Measurements from ENCODE around the gene C9orf152. TPM values are rescaled to one million over a fixed set of nuclear protein-coding genes. Genes with fewer than 3 reads are reported as not detected.
"Not testable (repeated sequence)": the region's sequence is repeated elsewhere in the genome, so short reads cannot be mapped to it uniquely, and the experiment has no call there.

C9orf152 gene
- total RNA-seq, 3 donors from 2014 or later (not counting 1 experiment from before 2014, with no cell fraction given), result not detected

- WGBS (ENCODE audit: insufficient coverage), result 96% methylated on average over 10 of the region's 12 CpGs
- H3K27me3 Mint-ChIP-seq (ENCODE audit: low read depth in 2 of 2), result peaks cover 0 to 6% of the 10 kb centered on the region in 2 donors
- no peaks in the 10 kb centered on the region for H3K27me3 ChIP-seq (ENCODE audit: control insufficient read depth, insufficient read depth, low read length)
Measured at GRCh38 chr9:110198357-110198756, 9.6 kb downstream of the C9orf152 start.

DNA sequence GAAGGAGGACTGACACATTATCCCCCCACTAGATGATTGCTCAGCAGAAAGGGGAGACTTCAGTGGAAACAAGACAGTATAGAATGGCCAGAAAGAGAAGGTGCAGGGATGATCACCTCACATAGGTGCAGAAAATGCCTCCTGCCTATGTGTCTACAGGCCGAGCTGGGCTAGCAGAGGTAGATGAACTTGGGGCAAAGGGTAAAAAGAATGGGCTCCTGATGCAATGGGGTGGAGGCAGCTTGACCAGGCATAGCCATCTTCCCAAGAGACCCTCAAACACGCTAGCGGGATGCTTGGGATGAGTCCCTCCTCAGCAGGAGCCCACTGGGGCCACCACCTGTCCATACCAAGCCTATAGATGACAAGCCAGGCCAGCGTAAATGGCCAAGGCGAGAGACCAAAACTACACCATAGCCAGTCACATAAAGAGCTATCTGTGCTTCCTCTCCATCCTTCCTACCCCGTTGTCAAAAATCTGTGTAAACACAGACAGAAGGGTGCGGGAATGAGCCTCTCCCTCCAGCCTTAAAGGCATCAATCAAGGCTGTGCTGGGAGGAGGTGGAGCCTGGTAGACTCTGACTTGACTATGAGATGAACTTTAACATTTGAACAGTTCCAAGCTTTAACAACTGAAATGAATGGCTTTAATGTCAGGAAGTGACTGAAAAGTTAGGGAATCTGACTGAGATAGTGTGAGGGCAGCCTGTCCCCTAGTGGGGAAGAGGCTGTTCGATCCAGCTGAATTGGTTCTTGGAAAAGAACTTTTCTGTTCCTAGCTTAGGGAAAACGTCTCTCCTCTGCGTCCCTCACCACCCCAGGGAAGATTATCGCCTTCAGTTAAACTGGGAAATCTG, 10.4 kb downstream of the C9orf152 start:
- no peaks in the 10 kb centered on the region for H3K36me3 ChIP-seq (ENCODE audit: control insufficient read depth, insufficient read depth, low read length)
- Mint-ChIP-seq H3K4me1 (peaks cover 0 to 5% of the 10 kb centered on the region in 2 donors), H3K36me3 (no peaks in the 10 kb centered on the region), H3K4me3 (no peak overlapping the region), H3K9me3 (no peaks in the 10 kb centered on the region), H3K27me3 (ENCODE audit: low read depth in 2 of 2) (peaks cover 0 to 12% of the 10 kb centered on the region in 2 donors), H3K27ac (no peak overlapping the region)
- ATAC-seq (no peak), DNase-seq (no peak)
- H3K9me3 ChIP-seq (ENCODE audit: control insufficient read depth, insufficient read depth, low read length), result no peaks in the 10 kb centered on the region
- no peak overlapping the region for H3K27ac ChIP-seq (ENCODE audit: low read length)
- WGBS (ENCODE audit: insufficient coverage), result 91% methylated on average over 11 of the region's 11 CpGs
- H3K4me1 ChIP-seq (ENCODE audit: control insufficient read depth, insufficient read depth, low read length), result no peaks in the 10 kb centered on the region
- TF ChIP-seq, protein P1, sequence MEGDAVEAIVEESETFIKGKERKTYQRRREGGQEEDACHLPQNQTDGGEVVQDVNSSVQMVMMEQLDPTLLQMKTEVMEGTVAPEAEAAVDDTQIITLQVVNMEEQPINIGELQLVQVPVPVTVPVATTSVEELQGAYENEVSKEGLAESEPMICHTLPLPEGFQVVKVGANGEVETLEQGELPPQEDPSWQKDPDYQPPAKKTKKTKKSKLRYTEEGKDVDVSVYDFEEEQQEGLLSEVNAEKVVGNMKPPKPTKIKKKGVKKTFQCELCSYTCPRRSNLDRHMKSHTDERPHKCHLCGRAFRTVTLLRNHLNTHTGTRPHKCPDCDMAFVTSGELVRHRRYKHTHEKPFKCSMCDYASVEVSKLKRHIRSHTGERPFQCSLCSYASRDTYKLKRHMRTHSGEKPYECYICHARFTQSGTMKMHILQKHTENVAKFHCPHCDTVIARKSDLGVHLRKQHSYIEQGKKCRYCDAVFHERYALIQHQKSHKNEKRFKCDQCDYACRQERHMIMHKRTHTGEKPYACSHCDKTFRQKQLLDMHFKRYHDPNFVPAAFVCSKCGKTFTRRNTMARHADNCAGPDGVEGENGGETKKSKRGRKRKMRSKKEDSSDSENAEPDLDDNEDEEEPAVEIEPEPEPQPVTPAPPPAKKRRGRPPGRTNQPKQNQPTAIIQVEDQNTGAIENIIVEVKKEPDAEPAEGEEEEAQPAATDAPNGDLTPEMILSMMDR (IDR thresholded peaks at IDR 0.05), result no peak
- no peak overlapping the region for H3K4me3 ChIP-seq (ENCODE audit: low read length)
- intact Hi-C loops (cut with micrococcal nuclease), result no loop called here
- H3K27me3 ChIP-seq (ENCODE audit: control insufficient read depth, insufficient read depth, low read length), result no peaks in the 10 kb centered on the region

More at GRCh38 chr9:110198357-110198756, 9.6 kb downstream of the C9orf152 start:
- Mint-ChIP-seq H3K4me3 (no peak overlapping the region), H3K9me3 (no peaks in the 10 kb centered on the region), H3K27ac (no peak overlapping the region), H3K36me3 (no peaks in the 10 kb centered on the region), H3K4me1 (no peaks in the 10 kb centered on the region)
- TF ChIP-seq, protein P1 (IDR thresholded peaks at IDR 0.05), result no peak
- DNase-seq (no peak), ATAC-seq (no peak)
- H3K4me3 ChIP-seq (ENCODE audit: low read length), result no peak overlapping the region
- intact Hi-C loops (cut with micrococcal nuclease), result no loop called here
- no peaks in the 10 kb centered on the region for H3K4me1 ChIP-seq (ENCODE audit: control insufficient read depth, insufficient read depth, low read length)
- no peaks in the 10 kb centered on the region for H3K36me3 ChIP-seq (ENCODE audit: control insufficient read depth, insufficient read depth, low read length)
- H3K9me3 ChIP-seq (ENCODE audit: control insufficient read depth, insufficient read depth, low read length), result no peaks in the 10 kb centered on the region
- no peak overlapping the region for H3K27ac ChIP-seq (ENCODE audit: low read length)

- not testable (repeated sequence) for H3K27ac Mint-ChIP-seq
Measured at GRCh38 chr9:110196084-110196499, 11.9 kb downstream of the C9orf152 start.

GRCh38 chr9:110192531-110193261, 15.3 kb downstream of the C9orf152 start:
- Histone ChIP-seq H3K4me3 (ENCODE audit: low read length) (no peak overlapping the region), H3K4me1 (ENCODE audit: control insufficient read depth, insufficient read depth, low read length) (no peaks in the 10 kb centered on the region), H3K9me3 (ENCODE audit: control insufficient read depth, insufficient read depth, low read length) (no peaks in the 10 kb centered on the region), H3K27me3 (ENCODE audit: control insufficient read depth, insufficient read depth, low read length) (no peaks in the 10 kb centered on the region), H3K36me3 (ENCODE audit: control insufficient read depth, insufficient read depth, low read length) (no peaks in the 10 kb centered on the region), H3K27ac (ENCODE audit: low read length) (no peak overlapping the region)
- Mint-ChIP-seq H3K4me3 (no peak overlapping the region), H3K27me3 (ENCODE audit: low read depth in 2 of 2) (peaks cover 0 to 7% of the 10 kb centered on the region in 2 donors), H3K27ac (no peak overlapping the region), H3K4me1 (peaks cover 0 to 8% of the 10 kb centered on the region in 2 donors), H3K36me3 (no peaks in the 10 kb centered on the region), H3K9me3 (no peaks in the 10 kb centered on the region)
- TF ChIP-seq, protein P1 (IDR thresholded peaks at IDR 0.05), result no peak
- intact Hi-C loops (cut with micrococcal nuclease), result no loop called here
- WGBS (ENCODE audit: insufficient coverage), result 68% methylated on average over 5 of the region's 5 CpGs
- DNase-seq (no peak), ATAC-seq (no peak)

More at GRCh38 chr9:110196084-110196499, 11.9 kb downstream of the C9orf152 start:
- H3K4me1 Mint-ChIP-seq; H3K4me3 ChIP-seq (ENCODE audit: low read length); H3K36me3 Mint-ChIP-seq; H3K27ac ChIP-seq (ENCODE audit: low read length); ATAC-seq; H3K27me3 Mint-ChIP-seq (ENCODE audit: low read depth in 2 of 2); H3K9me3 Mint-ChIP-seq; intact Hi-C loops (cut with micrococcal nuclease); DNase-seq; H3K4me3 Mint-ChIP-seq; H3K9me3 ChIP-seq (ENCODE audit: control insufficient read depth, insufficient read depth, low read length); H3K4me1 ChIP-seq (ENCODE audit: control insufficient read depth, insufficient read depth, low read length); H3K27me3 ChIP-seq (ENCODE audit: control insufficient read depth, insufficient read depth, low read length); H3K36me3 ChIP-seq (ENCODE audit: control insufficient read depth, insufficient read depth, low read length): not testable (repeated sequence)
- WGBS (ENCODE audit: insufficient coverage), result 94% methylated on average over 13 of the region's 16 CpGs
